K562 (cell line): ENCODE measurements around the gene CBL. TPM values are rescaled to one million over a fixed set of nuclear protein-coding genes. Genes with fewer than 3 reads are reported as not detected.

Source experiments
- ATAC-seq: fragments of 200-7000 bp; cut with Tn5 transposase; 3 replicates; pipeline ENCODE4 v1.9.1; 2020; ENCODE audit warnings: moderate library complexity
- BruUV-seq: library from RNA; stranded (reverse); fragments of 400-500 nt; replicated peaks from 2 replicates; lab custom pipeline; 2021; lab: Mats Ljungman, UMichigan
- CTCF ChIA-PET: fragments of 300-600 bp; formaldehyde crosslinking; extraction: SDS; loops from one replicate; lab custom pipeline; 2021; ENCODE audit warnings: low intra/inter-chr PET ratio; lab: Yijun Ruan, JAX
- POLR2A ChIA-PET: fragments of 300-600, 350-650 bp; sonication (Branson Sonifier 250); formaldehyde crosslinking; extraction: SDS; loops from one replicate; lab custom pipeline; 2021; ENCODE audit warnings: antibody characterized with exemption, inconsistent platforms; lab: Yijun Ruan, JAX
- DNase-seq, 4 experiments: peaks; one replicate each; pipeline versions ENCODE4 v3.0.0 to v3.0.0-alpha.2; 2011 to 2018; ENCODE audit warnings: low spot score in 3 of 4, mixed read lengths in 3 of 4; ENCODE audit errors: extremely low read depth in 1 of 4
- FAIRE-seq: peaks from 2 replicates; lab custom pipeline; 2011; peaks lifted over from hg19 to GRCh38; lab: Jason Lieb, UNC
- H2AFZ ChIP-seq: 2 replicates; pipeline ENCODE4 v1.6.0; 2011; ENCODE audit warnings: low read depth, low read length, control low read depth, inconsistent platforms
- H3K27ac ChIP-seq: fragments of 200-600 bp; 3 replicates; pipeline ENCODE4 v1.8.0; 2011; ENCODE audit warnings: low read depth, mild to moderate bottlenecking, control low read depth, inconsistent platforms, low read length, moderate library complexity, mixed read lengths; ENCODE audit errors: extremely low read depth
- H3K27me3 ChIP-seq, 2 experiments: fragments of 300-600 bp in 1 of 2; 2 replicates in 1 of 2; 3 replicates in 1 of 2; pipeline versions ENCODE4 v1.6.0 to v1.8.0; 2011; ENCODE audit warnings: inconsistent platforms in 2 of 2, low read length in 2 of 2, mild to moderate bottlenecking in 1 of 2, mixed read lengths in 1 of 2, moderate library complexity in 1 of 2; ENCODE audit not compliant: control insufficient read depth in 2 of 2, insufficient read depth in 2 of 2
- H3K36me3 ChIP-seq: fragments of 300-600 bp; 3 replicates; pipeline ENCODE4 v1.8.0; 2011; ENCODE audit warnings: mild to moderate bottlenecking, low read length, inconsistent platforms; ENCODE audit not compliant: control insufficient read depth, insufficient read depth
- H3K4me1 ChIP-seq, 2 experiments: fragments of 200-600 bp in 1 of 2; replicated peaks in 1 of 2; 2 replicates in 1 of 2; 3 replicates in 1 of 2; pipeline versions ENCODE4 v1.5.1 to v1.8.0; 2011; ENCODE audit warnings: inconsistent platforms in 2 of 2, low read length in 2 of 2, mild to moderate bottlenecking in 1 of 2, mixed read lengths in 1 of 2, moderate library complexity in 1 of 2; ENCODE audit not compliant: control insufficient read depth in 2 of 2, insufficient read depth in 2 of 2
- H3K4me2 ChIP-seq: 2 replicates; pipeline ENCODE4 v1.6.1; 2011; ENCODE audit warnings: low read length, control low read depth, inconsistent platforms, mixed read lengths; ENCODE audit not compliant: insufficient read depth
- H3K4me3 ChIP-seq: fragments of 200-600 bp; sonication (generic), shearing (Covaris generic); 2 replicates; pipeline ENCODE4 v1.5.1; 2016; ENCODE audit warnings: control low read depth, inconsistent platforms
- H3K79me2 ChIP-seq: fragments of 200-600 bp; 3 replicates; pipeline ENCODE4 v1.8.0; 2011; ENCODE audit warnings: low read length, inconsistent platforms; ENCODE audit not compliant: control insufficient read depth, insufficient read depth
- H3K9ac ChIP-seq, 2 experiments: 2 replicates each; pipeline versions ENCODE4 v1.6.0 to v1.6.1; 2011; ENCODE audit warnings: low read depth in 2 of 2, low read length in 2 of 2, control low read depth in 1 of 2, inconsistent platforms in 1 of 2, mild to moderate bottlenecking in 1 of 2, mixed read lengths in 1 of 2; ENCODE audit not compliant: insufficient read depth in 1 of 2
- H3K9me1 ChIP-seq: one replicate; pipeline ENCODE4 v1.6.0; 2011; ENCODE audit warnings: inconsistent platforms, mild to moderate bottlenecking, low read length, moderate library complexity; ENCODE audit not compliant: control insufficient read depth, insufficient read depth
- H3K9me3 ChIP-seq: replicated peaks from 2 replicates; pipeline ENCODE4 v1.5.1; 2011; ENCODE audit warnings: low read depth, low read length, inconsistent platforms; ENCODE audit not compliant: control insufficient read depth, insufficient read depth
- H4K20me1 ChIP-seq: replicated peaks from 2 replicates; pipeline ENCODE4 v1.6.1; 2011; ENCODE audit warnings: low read length, inconsistent platforms, mixed read lengths; ENCODE audit not compliant: control insufficient read depth, insufficient read depth
- DDX20 ChIP-seq: fragments of 450-650 bp; IDR thresholded peaks from 2 replicates; pipeline ENCODE4 v1.6.1; 2016; ENCODE audit warnings: missing genetic modification characterization, low read depth, mild to moderate bottlenecking, missing compliant biosample characterization, moderate library complexity
- KDM5B ChIP-seq: fragments of 200-600 bp; sonication (generic); IDR thresholded peaks from 2 replicates; pipeline ENCODE4 v1.6.1; 2012; ENCODE audit warnings: low read depth, mild to moderate bottlenecking, moderate library complexity, low read length, control low read depth, inconsistent platforms; ENCODE audit not compliant: insufficient replicate concordance
- MYC ChIP-seq, 2 experiments: fragments of 250-450 bp in 1 of 2; sonication (Bioruptor Pico) in 1 of 2; IDR thresholded peaks; 2 replicates each; pipeline versions ENCODE4 v1.5.1 to v1.6.1; 2012 to 2021; ENCODE audit warnings: low read depth in 2 of 2, borderline replicate concordance in 1 of 2, improper control_type of control experiment in 1 of 2, low read length in 1 of 2, mild to moderate bottlenecking in 1 of 2, moderate library complexity in 1 of 2
- SIX5 ChIP-seq, 2 experiments: IDR thresholded peaks; 2 replicates each; pipeline ENCODE4 v1.6.1; 2011; ENCODE audit warnings: low read length in 2 of 2, borderline replicate concordance in 1 of 2, low read depth in 1 of 2, mild to moderate bottlenecking in 1 of 2, moderate library complexity in 1 of 2; ENCODE audit not compliant: insufficient read depth in 1 of 2
- WGBS: fragments of 100-300 bp; shearing (Covaris generic); methylation state at CpG from one replicate; pipeline ENCODE4 v1.1.6; 2016; ENCODE audit warnings: low coverage, mixed read lengths; ENCODE audit not compliant: insufficient coverage; ENCODE audit errors: missing lambda C conversion rate; 5-methylcytosine and 5-hydroxymethylcytosine counted together
- in situ Hi-C: fragments of 300-500 bp; cut with MboI; formaldehyde crosslinking; loops from 4 replicates; pipeline ENCODE4 v1.15.0; 2018; ENCODE audit warnings: inconsistent platforms, mixed read lengths
- intact Hi-C: fragments of 100-400 bp; cut with micrococcal nuclease; formaldehyde crosslinking; loops from 2 replicates; pipeline ENCODE4 v1.14.2; 2022
- polyA plus RNA-seq, 8 experiments: library from polyadenylated mRNA; depleted of rRNA in 4 of 8; stranded (reverse) in 5 of 8; unstranded in 3 of 8; fragments of >200 nt; fragmentation: Nextera tagmentation in 2 of 8; fragmentation: Illumina TruSeq in 1 of 8; extraction: Ambion mirVana in 2 of 8; extraction: Trizol in 1 of 8; gene quantifications; 2 replicates each; pipeline versions ENCODE4 v1.2.1 to v1.2.3, GENCODE V29; 2011 to 2014; ENCODE audit warnings: inconsistent platforms in 1 of 8, missing spikeins in 1 of 8
- total RNA-seq, 7 experiments: library from RNA; depleted of rRNA in 6 of 7; stranded (reverse); fragments of >200 nt in 6 of 7; fragmentation: Illumina TruSeq in 2 of 7; extraction: Trizol in 2 of 7; gene quantifications; 2 replicates each; pipeline versions ENCODE4 v1.2.1 to v1.2.3, GENCODE V29; 2011 to 2021; ENCODE audit warnings: low replicate concordance in 1 of 7

CBL gene
- total and polyA plus RNA-seq, 9 of the 15 experiments (the other 6 are each of a cell fraction or from before 2014, with no cell fraction given), result 3.2 to 24.9 (median 9.9) TPM

DNA sequence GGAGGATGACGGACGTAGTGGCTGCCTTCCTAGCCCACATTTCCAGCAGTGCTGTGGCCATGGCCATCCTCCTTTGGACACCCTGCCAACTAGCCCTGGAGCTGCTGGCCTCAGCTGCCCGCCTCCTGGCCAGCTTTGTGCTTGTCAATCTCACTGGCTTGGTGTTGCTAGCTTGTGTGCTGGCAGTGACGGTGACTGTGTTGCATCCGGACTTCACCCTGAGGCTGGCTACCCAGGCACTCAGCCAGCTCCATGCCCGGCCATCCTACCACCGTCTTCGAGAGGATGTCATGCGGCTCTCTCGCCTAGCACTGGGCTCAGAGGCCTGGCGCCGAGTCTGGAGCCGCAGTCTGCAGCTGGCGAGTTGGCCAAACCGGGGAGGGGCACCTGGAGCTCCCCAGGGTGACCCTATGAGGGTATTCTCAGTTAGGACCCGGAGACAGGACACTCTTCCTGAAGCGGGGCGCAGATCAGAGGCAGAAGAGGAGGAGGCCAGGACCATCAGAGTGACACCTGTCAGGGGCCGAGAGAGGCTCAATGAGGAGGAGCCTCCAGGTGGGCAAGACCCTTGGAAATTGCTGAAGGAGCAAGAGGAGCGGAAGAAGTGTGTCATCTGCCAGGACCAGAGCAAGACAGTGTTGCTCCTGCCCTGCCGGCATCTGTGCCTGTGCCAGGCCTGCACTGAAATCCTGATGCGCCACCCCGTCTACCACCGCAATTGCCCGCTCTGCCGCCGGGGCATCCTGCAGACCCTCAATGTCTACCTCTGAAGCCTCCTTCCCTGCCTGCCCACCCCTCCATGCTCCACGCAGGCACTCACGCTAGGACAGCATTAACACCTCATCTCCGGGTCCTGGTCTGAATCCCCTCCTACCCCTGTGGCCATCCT, 129.8 kb downstream of the CBL start (continued):
- TF ChIP-seq MYC (IDR thresholded peaks at IDR 0.05; ENCODE audit: low read depth, low read length) (no peak), MYC (CRISPR knock-in tag; IDR thresholded peaks at IDR 0.05; ENCODE audit: borderline replicate concordance, low read depth) (no peak), SIX5 (IDR thresholded peaks at IDR 0.05; ENCODE audit: borderline replicate concordance in 1 of 2, insufficient read depth in 1 of 2, low read depth in 1 of 2, low read length in 2 of 2) (no peak), KDM5B (no peak)

DNA sequence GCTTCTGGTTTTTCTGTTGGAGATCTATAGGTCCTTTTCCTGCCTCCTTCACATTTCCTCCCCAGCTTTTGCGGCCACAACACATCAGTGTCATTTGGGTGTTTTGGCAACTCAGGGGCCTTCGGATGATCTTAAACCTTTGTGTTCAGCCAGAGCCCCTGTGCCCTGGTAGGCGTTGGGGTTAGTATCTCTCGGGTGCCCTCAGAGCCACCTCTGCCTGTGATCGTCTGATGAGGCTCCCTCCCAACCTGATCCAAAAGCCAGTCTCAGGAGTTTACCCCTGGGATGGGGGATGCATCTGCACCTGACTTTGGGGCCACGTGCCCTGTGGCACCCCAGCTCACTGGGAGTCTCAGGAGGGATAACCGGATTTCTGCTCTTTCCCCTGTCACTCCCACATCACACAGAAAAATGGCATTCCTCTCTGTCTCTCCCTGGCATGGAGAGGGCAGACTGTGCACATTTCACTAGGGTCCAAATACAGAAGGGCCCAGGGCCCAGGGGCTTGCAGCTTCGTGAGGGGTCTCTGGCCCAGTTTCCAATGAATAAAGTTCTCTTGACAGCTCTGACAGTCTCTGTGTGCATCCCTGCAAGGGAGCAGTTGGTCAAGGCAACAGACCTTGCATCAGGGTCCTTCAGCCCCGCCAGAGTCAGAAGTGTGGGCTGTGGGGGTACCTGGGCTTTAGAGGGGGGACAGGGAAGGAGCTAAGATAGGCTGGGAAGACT, 130.8 kb downstream of the CBL start:
- Histone ChIP-seq H3K9ac (peak overlapping the region; percentile 23 to 29; a peak in 1 of 4 replicates), H3K79me2 (peaks cover 30% of the 10 kb centered on the region), H4K20me1 (no peaks in the 10 kb centered on the region), H3K36me3 (peaks cover 17% of the 10 kb centered on the region; the same call in 1 of the 3 replicates), H3K9me3 (no peaks in the 10 kb centered on the region), H3K4me2 (peak overlapping the region; percentile 66; the same call in 1 of the 2 replicates), H3K27ac (no peak overlapping the region), H2AFZ (no peak overlapping the region), H3K4me1 (peaks cover 23 to 66% of the 10 kb centered on the region in 2 experiments; a peak in 4 of 5 replicates), H3K4me3 (no peak overlapping the region), H3K9me1 (no peaks in the 10 kb centered on the region), H3K27me3 (peaks cover 0 to 3% of the 10 kb centered on the region in 2 experiments; a peak in 1 of 5 replicates)
- ChIA-PET CTCF (interaction anchor here (0.6 kb wide), 1 partner anchor 344 kb away, joined by 3 read pairs; no protein-coding TSS in a partner anchor), POLR2A (interaction anchor here (0.6 to 2.6 kb wide), 10 partner anchors 11 to 188 kb away, joined by 3 to 22 read pairs (median 4); partner anchors contain the start of genes ABCG4, CBL and MCAM)
- 70% methylated on average over 9 of the region's 9 CpGs for WGBS
- FAIRE-seq, result no peak
- DNase-seq, result no peak
- intact Hi-C loops (loop anchor here (5.0 kb wide), 1 partner anchor 35 kb away; no protein-coding TSS in a partner anchor), in situ Hi-C loops (no loop called here)
- ATAC-seq, result no peak
- no TSS peak for BruUV-seq
- TF ChIP-seq DDX20 (tag), result no peak
